Naive thymus-derived CD4-positive, alpha-beta T cell (primary cell): ENCODE measurements around the gene KCTD1. TPM values are rescaled to one million over a fixed set of nuclear protein-coding genes. Genes with fewer than 3 reads are reported as not detected.

Experiments used
- ATAC-seq: fragments of 150-1000 bp; cut with Tn5 transposase; 2 replicates; pipeline ENCODE4 v1.10.0; 2021; ENCODE audit warnings: mild to moderate bottlenecking, moderate library complexity
- CTCF ChIA-PET: fragments of 350-600 bp; sonication (Branson Sonifier 250); formaldehyde crosslinking; loops from one replicate; lab custom pipeline; 2021; ENCODE audit warnings: antibody characterized with exemption; lab: Charles Lee
- POLR2A ChIA-PET: fragments of 350-600 bp; sonication (Branson Sonifier 250); formaldehyde crosslinking; loops from one replicate; lab custom pipeline; 2021; ENCODE audit warnings: antibody characterized with exemption, inconsistent platforms; lab: Charles Lee
- DNase-seq, 9 donors: peaks; one replicate each; pipeline versions ENCODE4 v3.0.0 to v3.0.0-alpha.2; 2020 to 2022; ENCODE audit warnings: mixed read lengths in 1 of 9
- H3K27ac ChIP-seq: one replicate; pipeline ENCODE4 v1.7.0; 2013; ENCODE audit warnings: mild to moderate bottlenecking, low read depth, low read length, moderate library complexity
- H3K27me3 ChIP-seq, 2 donors: one replicate each; pipeline ENCODE4 v1.7.0; 2013; ENCODE audit warnings: low read length in 2 of 2, mild to moderate bottlenecking in 2 of 2, moderate library complexity in 2 of 2; ENCODE audit not compliant: control insufficient read depth in 2 of 2, insufficient read depth in 2 of 2
- H3K36me3 ChIP-seq, 3 experiments: 1 replicate in 2 of 3; 2 replicates in 1 of 3; pipeline ENCODE4 v1.7.0; 2013; ENCODE audit warnings: low read length in 3 of 3, mild to moderate bottlenecking in 3 of 3, moderate library complexity in 1 of 3; ENCODE audit not compliant: insufficient read depth in 3 of 3, control insufficient read depth in 2 of 3
- H3K4me1 ChIP-seq, 2 donors: one replicate each; pipeline ENCODE4 v1.7.0; 2013; ENCODE audit warnings: low read length in 2 of 2, mild to moderate bottlenecking in 2 of 2, moderate library complexity in 1 of 2; ENCODE audit not compliant: control insufficient read depth in 2 of 2, insufficient read depth in 2 of 2
- H3K4me3 ChIP-seq: 2 replicates; pipeline ENCODE4 v1.7.0; 2013; ENCODE audit warnings: mild to moderate bottlenecking, low read length
- H3K9me3 ChIP-seq, 3 experiments: 1 replicate in 2 of 3; 2 replicates in 1 of 3; pipeline ENCODE4 v1.7.0; 2013; ENCODE audit warnings: low read length in 3 of 3; ENCODE audit not compliant: control insufficient read depth in 2 of 3
- H3K27ac Mint-ChIP-seq, 9 donors: one replicate each; pipeline ENCODE4 v1.8.0; 2020 to 2022; ENCODE audit warnings: mixed read lengths in 9 of 9, mild to moderate bottlenecking in 8 of 9, moderate library complexity in 5 of 9, inconsistent platforms in 2 of 9
- H3K27me3 Mint-ChIP-seq, 5 donors: one replicate each; pipeline ENCODE4 v1.8.0; 2021 to 2022; ENCODE audit warnings: mixed read lengths in 5 of 5, mild to moderate bottlenecking in 1 of 5
- H3K36me3 Mint-ChIP-seq, 5 donors: one replicate each; pipeline ENCODE4 v1.8.0; 2020 to 2022; ENCODE audit warnings: mixed read lengths in 5 of 5, mild to moderate bottlenecking in 3 of 5, inconsistent platforms in 1 of 5
- H3K4me1 Mint-ChIP-seq, 7 donors: one replicate each; pipeline ENCODE4 v1.8.0; 2020 to 2022; ENCODE audit warnings: mixed read lengths in 7 of 7, mild to moderate bottlenecking in 3 of 7, inconsistent platforms in 1 of 7
- H3K4me3 Mint-ChIP-seq, 10 donors: one replicate each; pipeline ENCODE4 v1.8.0; 2020 to 2022; ENCODE audit warnings: mild to moderate bottlenecking in 10 of 10, mixed read lengths in 10 of 10, moderate library complexity in 6 of 10, inconsistent platforms in 2 of 10
- H3K9me3 Mint-ChIP-seq, 11 donors: one replicate each; pipeline ENCODE4 v1.8.0; 2020 to 2022; ENCODE audit warnings: mixed read lengths in 11 of 11, mild to moderate bottlenecking in 4 of 11, inconsistent platforms in 1 of 11, moderate library complexity in 1 of 11
- intact Hi-C, 2 donors: fragments of 100-400 bp; cut with micrococcal nuclease; formaldehyde crosslinking; loops; one replicate each; pipeline ENCODE4 v1.15.1; 2023
- polyA plus RNA-seq, 2 donors: library from polyadenylated mRNA; unstranded; fragments of 300-500 nt; fragmentation: Illumina TruSeq; gene quantifications; one replicate each; pipeline ENCODE4 v1.2.3, GENCODE V29; 2021
- total RNA-seq, 6 experiments: library from RNA in 5 of 6; stranded (reverse) in 5 of 6; gene quantifications; 1 replicate in 5 of 6; 2 replicates in 1 of 6; pipeline ENCODE4 v1.2.3 and lab custom pipeline; 2021 to 2026

Gene KCTD1
- total and polyA plus RNA-seq, 7 experiments from 2014 or later: 0.19 to 4.5 (median 2.4) TPM

GRCh38 chr18:26479681-26480079 lies 68.7 kb downstream of the KCTD1 start:
- Histone ChIP-seq H3K27me3 (no peaks in the 10 kb centered on the region), H3K4me1 (no peaks in the 10 kb centered on the region), H3K9me3 (no peaks in the 10 kb centered on the region), H3K4me3 (no peak overlapping the region), H3K36me3 (no peaks in the 10 kb centered on the region), H3K27ac (no peak overlapping the region)
- Mint-ChIP-seq H3K4me3 (no peak overlapping the region), H3K27ac (no peak overlapping the region), H3K36me3 (peaks cover 0 to 5% (median 0%) of the 10 kb centered on the region in 5 donors), H3K27me3 (no peaks in the 10 kb centered on the region), H3K4me1 (no peaks in the 10 kb centered on the region), H3K9me3 (no peaks in the 10 kb centered on the region)
- intact Hi-C loops: no loop called here
- DNase-seq: no peak
- ChIA-PET CTCF (no interaction called here), POLR2A (no interaction called here)
- ATAC-seq: no peak

GRCh38 chr18:26479065-26479680 lies 69.2 kb downstream of the KCTD1 start:
- ChIA-PET CTCF (no interaction called here), POLR2A (no interaction called here)
- Mint-ChIP-seq H3K4me1 (no peaks in the 10 kb centered on the region), H3K27me3 (no peaks in the 10 kb centered on the region), H3K4me3 (no peak overlapping the region), H3K27ac (no peak overlapping the region), H3K36me3 (peaks cover 0 to 5% (median 0%) of the 10 kb centered on the region in 5 donors), H3K9me3 (no peaks in the 10 kb centered on the region)
- Histone ChIP-seq H3K4me3 (no peak overlapping the region), H3K4me1 (no peaks in the 10 kb centered on the region), H3K9me3 (no peaks in the 10 kb centered on the region), H3K36me3 (no peaks in the 10 kb centered on the region), H3K27ac (no peak overlapping the region), H3K27me3 (no peaks in the 10 kb centered on the region)
- DNase-seq (no peak), ATAC-seq (no peak)
- intact Hi-C loops: no loop called here

DNA sequence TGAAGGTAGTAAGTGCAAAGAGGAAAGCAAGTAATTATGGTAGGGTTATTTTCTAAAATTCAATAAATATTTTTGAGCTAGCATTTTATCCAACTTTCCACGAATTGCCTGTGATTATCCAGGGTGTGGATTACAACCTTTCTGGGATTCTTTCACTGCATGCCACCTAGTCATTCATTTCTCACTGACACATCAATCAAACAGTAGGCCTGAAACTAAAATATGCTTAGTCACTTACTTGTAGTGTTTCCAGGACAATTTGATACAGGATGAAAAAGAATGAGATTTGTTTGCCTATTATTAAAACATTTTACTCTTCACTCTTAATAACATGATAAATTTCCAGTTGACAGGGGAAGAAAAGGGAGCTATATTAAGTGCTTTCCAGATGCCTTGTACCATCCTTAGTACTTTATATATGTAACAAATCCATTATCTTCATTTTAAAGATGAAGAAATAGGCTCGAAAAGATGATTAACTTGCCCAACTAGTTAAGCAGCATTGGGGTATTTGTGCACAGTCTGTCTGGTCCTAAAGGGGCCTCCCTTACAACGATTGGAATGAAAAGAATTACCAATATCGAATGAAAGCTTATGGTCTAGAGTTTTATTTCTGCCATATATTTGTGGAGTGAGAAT lies 70.4 kb downstream of the KCTD1 start:
- ATAC-seq (no peak), DNase-seq (no peak)
- H3K4me3 ChIP-seq: no peak overlapping the region
- no peaks in the 10 kb centered on the region for H3K4me1 ChIP-seq
- H3K27ac ChIP-seq: no peak overlapping the region
- Mint-ChIP-seq H3K4me1 (no peaks in the 10 kb centered on the region), H3K36me3 (peaks cover 0 to 5% (median 0%) of the 10 kb centered on the region in 5 donors), H3K27ac (no peak overlapping the region), H3K9me3 (no peaks in the 10 kb centered on the region), H3K4me3 (no peak overlapping the region), H3K27me3 (no peaks in the 10 kb centered on the region)
- H3K9me3 ChIP-seq: no peaks in the 10 kb centered on the region
- CTCF ChIA-PET: no interaction called here
- intact Hi-C loops: no loop called here
- no peaks in the 10 kb centered on the region for H3K36me3 ChIP-seq
- POLR2A ChIA-PET: no interaction called here
- no peaks in the 10 kb centered on the region for H3K27me3 ChIP-seq

GRCh38 chr18:26476697-26477096 lies 71.7 kb downstream of the KCTD1 start:
- H3K36me3 Mint-ChIP-seq: peaks cover 0 to 8% (median 0%) of the 10 kb centered on the region in 5 donors
- H3K4me1 ChIP-seq: no peaks in the 10 kb centered on the region
- H3K27ac ChIP-seq: no peak overlapping the region
- no peaks in the 10 kb centered on the region for H3K9me3 ChIP-seq
- no peak overlapping the region for H3K4me3 Mint-ChIP-seq
- H3K27ac Mint-ChIP-seq: no peak overlapping the region
- ATAC-seq (no peak), DNase-seq (no peak)
- H3K27me3 ChIP-seq: no peaks in the 10 kb centered on the region
- intact Hi-C loops: no loop called here
- H3K36me3 ChIP-seq: no peaks in the 10 kb centered on the region
- no peaks in the 10 kb centered on the region for H3K27me3 Mint-ChIP-seq
- no peak overlapping the region for H3K4me3 ChIP-seq
- POLR2A ChIA-PET: no interaction called here
- H3K4me1 Mint-ChIP-seq: no peaks in the 10 kb centered on the region
- peaks cover 0 to 2% (median 0%) of the 10 kb centered on the region in 11 donors for H3K9me3 Mint-ChIP-seq
- CTCF ChIA-PET: no interaction called here

- H3K27me3 ChIP-seq: no peaks in the 10 kb centered on the region
- H3K4me3 ChIP-seq: no peak overlapping the region
- ATAC-seq: no peak
- DNase-seq: no peak
- no peak overlapping the region for H3K27ac ChIP-seq
- Mint-ChIP-seq H3K27me3 (no peaks in the 10 kb centered on the region), H3K9me3 (peaks cover 0 to 2% (median 0%) of the 10 kb centered on the region in 11 donors), H3K4me1 (no peaks in the 10 kb centered on the region), H3K36me3 (peaks cover 0 to 9% (median 0%) of the 10 kb centered on the region in 5 donors), H3K27ac (no peak overlapping the region), H3K4me3 (no peak overlapping the region)
- intact Hi-C loops: no loop called here
- ChIA-PET CTCF (no interaction called here), POLR2A (no interaction called here)
- no peaks in the 10 kb centered on the region for H3K9me3 ChIP-seq
- H3K4me1 ChIP-seq: no peaks in the 10 kb centered on the region
- no peaks in the 10 kb centered on the region for H3K36me3 ChIP-seq
Measured at GRCh38 chr18:26474542-26474941, 73.8 kb downstream of the KCTD1 start.

DNA sequence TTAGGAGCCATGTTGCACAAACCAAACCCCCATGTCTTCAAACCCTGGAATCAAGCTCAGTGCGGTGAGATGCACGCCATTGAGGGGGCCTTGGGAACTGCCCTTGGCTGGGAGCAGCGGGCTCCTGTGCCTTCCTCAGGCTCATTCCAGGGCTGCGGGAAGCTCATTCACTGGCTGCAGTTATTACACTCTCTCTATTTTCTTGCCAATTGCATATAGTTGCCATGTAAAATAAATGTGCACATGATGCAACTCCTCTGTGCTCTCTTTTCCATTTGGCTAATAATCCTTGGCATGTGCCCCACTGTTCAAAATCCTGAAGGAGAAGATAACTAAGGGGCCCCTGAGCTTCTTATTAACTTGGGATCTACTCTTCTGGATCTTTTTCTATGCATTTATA lies 74.7 kb downstream of the KCTD1 start:
- Histone ChIP-seq H3K36me3 (no peaks in the 10 kb centered on the region), H3K4me3 (no peak overlapping the region), H3K27me3 (no peaks in the 10 kb centered on the region), H3K27ac (no peak overlapping the region), H3K9me3 (no peaks in the 10 kb centered on the region), H3K4me1 (no peaks in the 10 kb centered on the region)
- Mint-ChIP-seq H3K27ac (no peak overlapping the region), H3K27me3 (no peaks in the 10 kb centered on the region), H3K4me1 (no peaks in the 10 kb centered on the region), H3K9me3 (peaks cover 0 to 2% (median 0%) of the 10 kb centered on the region in 11 donors), H3K36me3 (peaks cover 0 to 9% (median 0%) of the 10 kb centered on the region in 5 donors), H3K4me3 (no peak overlapping the region)
- ChIA-PET POLR2A (no interaction called here), CTCF (no interaction called here)
- DNase-seq (no peak), ATAC-seq (no peak)
- intact Hi-C loops: no loop called here

DNA sequence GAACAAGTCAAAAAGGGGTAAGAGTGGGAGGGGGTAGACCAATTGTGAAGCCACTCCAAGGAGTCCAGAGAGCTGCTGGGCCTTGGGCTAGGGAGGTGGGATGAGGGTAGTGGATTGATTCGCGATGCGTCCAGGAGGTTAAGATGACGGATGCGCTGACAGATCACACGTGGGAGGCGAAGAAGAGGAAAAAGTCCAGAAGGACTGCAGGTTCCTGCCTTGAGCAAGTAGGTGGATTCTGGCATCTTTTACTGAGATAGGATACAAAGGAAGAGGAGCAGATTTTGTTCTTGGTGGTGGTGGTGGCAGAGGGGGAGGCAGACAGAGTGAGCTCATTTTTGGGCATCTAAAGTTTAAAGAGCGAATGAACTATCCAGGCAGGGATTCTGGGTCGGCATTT lies 76.5 kb downstream of the KCTD1 start:
- H3K36me3 Mint-ChIP-seq: peaks cover 0 to 14% (median 0%) of the 10 kb centered on the region in 5 donors
- Histone ChIP-seq H3K4me3 (no peak overlapping the region), H3K9me3 (no peaks in the 10 kb centered on the region), H3K27ac (no peak overlapping the region), H3K27me3 (no peaks in the 10 kb centered on the region), H3K4me1 (no peaks in the 10 kb centered on the region), H3K36me3 (no peaks in the 10 kb centered on the region)
- no peak for ATAC-seq
- H3K4me3 Mint-ChIP-seq: no peak overlapping the region
- H3K9me3 Mint-ChIP-seq: peaks cover 0 to 2% (median 0%) of the 10 kb centered on the region in 11 donors
- no peak overlapping the region for H3K27ac Mint-ChIP-seq
- DNase-seq: no peak
- POLR2A ChIA-PET: no interaction called here
- H3K27me3 Mint-ChIP-seq: no peaks in the 10 kb centered on the region
- intact Hi-C loops: no loop called here
- CTCF ChIA-PET: no interaction called here
- H3K4me1 Mint-ChIP-seq: no peaks in the 10 kb centered on the region
